WI38 (cell line): ENCODE data around the gene CRTC3.

Source experiments
- H3K4me3 ChIP-seq: 2 replicates; pipeline ENCODE4 v1.5.1; 2011; ENCODE audit warnings: low read depth, mild to moderate bottlenecking, control low read depth, low read length
- CTCF ChIP-seq: IDR thresholded peaks from 2 replicates; pipeline ENCODE4 v1.5.1; 2012; ENCODE audit warnings: low read depth, mild to moderate bottlenecking, control low read depth, low read length

Gene CRTC3

GRCh38 chr15:90539789-90540188 is 10.1 kb downstream of the CRTC3 start:
- H3K4me3 ChIP-seq, result no peak overlapping the region
- no peak for TF ChIP-seq CTCF

- no peak for TF ChIP-seq CTCF
- H3K4me3 ChIP-seq, result no peak overlapping the region
These were observed 11.0 kb downstream of the CRTC3 start for GRCh38 chr15:90540768-90541167.

GRCh38 chr15:90545095-90545494 is 15.4 kb downstream of the CRTC3 start:
- no peak overlapping the region for H3K4me3 ChIP-seq
- no peak for TF ChIP-seq CTCF

- no peak overlapping the region for H3K4me3 ChIP-seq
- TF ChIP-seq CTCF, result no peak
These were observed 17.8 kb downstream of the CRTC3 start for GRCh38 chr15:90547540-90547939.

- H3K4me3 ChIP-seq, result no peak overlapping the region
- TF ChIP-seq CTCF, result no peak
These were observed 21.2 kb downstream of the CRTC3 start for GRCh38 chr15:90550919-90551318.

- TF ChIP-seq CTCF, result no peak
- H3K4me3 ChIP-seq, result peak overlapping the region; percentile 8; the same call in 1 of the 2 replicates
These were observed 22.6 kb downstream of the CRTC3 start for GRCh38 chr15:90552162-90552928.

- peak overlapping the region; percentile 8; the same call in 1 of the 2 replicates for H3K4me3 ChIP-seq
- no peak for TF ChIP-seq CTCF
These were observed 23.1 kb downstream of the CRTC3 start for GRCh38 chr15:90552929-90553211.
